ENCODE measurements around the gene NFIA. TPM values are rescaled to one million over a fixed set of nuclear protein-coding genes. Genes with fewer than 3 reads are reported as not detected.

NFIA gene
- total and polyA plus RNA-seq, 2 of the 13 experiments (the other 11 are each of a cell fraction or from before 2014, with no cell fraction given) = 14.7 to 28.5 TPM

DNA sequence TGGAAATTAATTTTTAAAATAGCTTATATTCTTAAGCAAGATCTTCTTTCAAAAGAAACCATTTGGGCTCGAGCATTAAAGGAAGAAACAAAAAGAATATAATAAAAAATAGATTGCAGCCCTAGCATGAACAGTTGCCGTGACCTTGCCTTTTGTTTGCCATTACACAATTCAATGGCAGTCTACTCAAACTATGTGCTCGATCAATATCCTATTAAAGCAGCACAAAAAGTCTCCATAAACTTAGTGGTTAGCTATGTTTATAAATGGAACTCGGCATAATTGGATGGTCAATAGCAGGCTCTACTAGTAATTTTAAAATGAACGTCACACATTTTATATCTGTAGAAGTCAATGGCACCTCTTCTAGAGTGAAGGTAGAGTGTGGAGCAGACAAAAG is 256.5 kb downstream of the NFIA start (continued):
- no peak for TF ChIP-seq ZNF296 (CRISPR knock-in tag; conservative IDR thresholded peaks at IDR 0.05)
- TF ChIP-seq, protein P1, sequence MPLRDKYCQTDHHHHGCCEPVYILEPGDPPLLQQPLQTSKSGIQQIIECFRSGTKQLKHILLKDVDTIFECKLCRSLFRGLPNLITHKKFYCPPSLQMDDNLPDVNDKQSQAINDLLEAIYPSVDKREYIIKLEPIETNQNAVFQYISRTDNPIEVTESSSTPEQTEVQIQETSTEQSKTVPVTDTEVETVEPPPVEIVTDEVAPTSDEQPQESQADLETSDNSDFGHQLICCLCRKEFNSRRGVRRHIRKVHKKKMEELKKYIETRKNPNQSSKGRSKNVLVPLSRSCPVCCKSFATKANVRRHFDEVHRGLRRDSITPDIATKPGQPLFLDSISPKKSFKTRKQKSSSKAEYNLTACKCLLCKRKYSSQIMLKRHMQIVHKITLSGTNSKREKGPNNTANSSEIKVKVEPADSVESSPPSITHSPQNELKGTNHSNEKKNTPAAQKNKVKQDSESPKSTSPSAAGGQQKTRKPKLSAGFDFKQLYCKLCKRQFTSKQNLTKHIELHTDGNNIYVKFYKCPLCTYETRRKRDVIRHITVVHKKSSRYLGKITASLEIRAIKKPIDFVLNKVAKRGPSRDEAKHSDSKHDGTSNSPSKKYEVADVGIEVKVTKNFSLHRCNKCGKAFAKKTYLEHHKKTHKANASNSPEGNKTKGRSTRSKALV (CRISPR knock-in tag; IDR thresholded peaks at IDR 0.05) = no peak
- TF ChIP-seq, protein P2, sequence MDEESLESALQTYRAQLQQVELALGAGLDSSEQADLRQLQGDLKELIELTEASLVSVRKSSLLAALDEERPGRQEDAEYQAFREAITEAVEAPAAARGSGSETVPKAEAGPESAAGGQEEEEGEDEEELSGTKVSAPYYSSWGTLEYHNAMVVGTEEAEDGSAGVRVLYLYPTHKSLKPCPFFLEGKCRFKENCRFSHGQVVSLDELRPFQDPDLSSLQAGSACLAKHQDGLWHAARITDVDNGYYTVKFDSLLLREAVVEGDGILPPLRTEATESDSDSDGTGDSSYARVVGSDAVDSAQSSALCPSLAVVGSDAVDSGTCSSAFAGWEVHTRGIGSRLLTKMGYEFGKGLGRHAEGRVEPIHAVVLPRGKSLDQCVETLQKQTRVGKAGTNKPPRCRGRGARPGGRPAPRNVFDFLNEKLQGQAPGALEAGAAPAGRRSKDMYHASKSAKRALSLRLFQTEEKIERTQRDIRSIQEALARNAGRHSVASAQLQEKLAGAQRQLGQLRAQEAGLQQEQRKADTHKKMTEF (CRISPR knock-in tag; IDR thresholded peaks at IDR 0.05) = peak; percentile 63; the same call in 1 of the 2 replicates
- no peak for TF ChIP-seq TCF12 (IDR thresholded peaks at IDR 0.05)
- no peak for TF ChIP-seq TCF12 (CRISPR knock-in tag; IDR thresholded peaks at IDR 0.05)
- no peak for TF ChIP-seq ZNF446 (CRISPR knock-in tag; IDR thresholded peaks at IDR 0.05)
- TF ChIP-seq SOX13 (IDR thresholded peaks at IDR 0.05) = peak; percentile 76
- peak in 1 of 2 experiments; percentile 94; a peak in 2 of 4 replicates for TF ChIP-seq SOX13 (CRISPR knock-in tag; conservative IDR thresholded peaks at IDR 0.05 in 1 of 2, IDR thresholded peaks at IDR 0.05 in 1 of 2)
- no peak for TF ChIP-seq ZNF441 (CRISPR knock-in tag; IDR thresholded peaks at IDR 0.05; ENCODE audit: borderline replicate concordance)
- TF ChIP-seq PCBP2 (optimal IDR thresholded peaks at IDR 0.05; ENCODE audit: low read depth, low read length, poor library complexity, severe bottlenecking) = no peak
- no peak for TF ChIP-seq ZKSCAN1 (IDR thresholded peaks at IDR 0.05; ENCODE audit: low read length)
- no peak for TF ChIP-seq EHMT2 (IDR thresholded peaks at IDR 0.05; ENCODE audit: borderline replicate concordance, low read depth, low read length)
- TF ChIP-seq, protein P3, sequence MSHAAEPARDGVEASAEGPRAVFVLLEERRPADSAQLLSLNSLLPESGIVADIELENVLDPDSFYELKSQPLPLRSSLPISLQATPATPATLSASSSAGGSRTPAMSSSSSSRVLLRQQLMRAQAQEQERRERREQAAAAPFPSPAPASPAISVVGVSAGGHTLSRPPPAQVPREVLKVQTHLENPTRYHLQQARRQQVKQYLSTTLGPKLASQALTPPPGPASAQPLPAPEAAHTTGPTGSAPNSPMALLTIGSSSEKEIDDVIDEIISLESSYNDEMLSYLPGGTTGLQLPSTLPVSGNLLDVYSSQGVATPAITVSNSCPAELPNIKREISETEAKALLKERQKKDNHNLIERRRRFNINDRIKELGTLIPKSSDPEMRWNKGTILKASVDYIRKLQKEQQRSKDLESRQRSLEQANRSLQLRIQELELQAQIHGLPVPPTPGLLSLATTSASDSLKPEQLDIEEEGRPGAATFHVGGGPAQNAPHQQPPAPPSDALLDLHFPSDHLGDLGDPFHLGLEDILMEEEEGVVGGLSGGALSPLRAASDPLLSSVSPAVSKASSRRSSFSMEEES (CRISPR knock-in tag; IDR thresholded peaks at IDR 0.05) = 0 out of 2 replicates have a peak, but pooled peaks have one; percentile 29
- TF ChIP-seq, protein P4, sequence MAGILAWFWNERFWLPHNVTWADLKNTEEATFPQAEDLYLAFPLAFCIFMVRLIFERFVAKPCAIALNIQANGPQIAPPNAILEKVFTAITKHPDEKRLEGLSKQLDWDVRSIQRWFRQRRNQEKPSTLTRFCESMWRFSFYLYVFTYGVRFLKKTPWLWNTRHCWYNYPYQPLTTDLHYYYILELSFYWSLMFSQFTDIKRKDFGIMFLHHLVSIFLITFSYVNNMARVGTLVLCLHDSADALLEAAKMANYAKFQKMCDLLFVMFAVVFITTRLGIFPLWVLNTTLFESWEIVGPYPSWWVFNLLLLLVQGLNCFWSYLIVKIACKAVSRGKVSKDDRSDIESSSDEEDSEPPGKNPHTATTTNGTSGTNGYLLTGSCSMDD (CRISPR knock-in tag; IDR thresholded peaks at IDR 0.05) = no peak
- TF ChIP-seq JUN (CRISPR knock-in tag; IDR thresholded peaks at IDR 0.05) = no peak
- no peak for TF ChIP-seq ZNF530 (CRISPR knock-in tag; IDR thresholded peaks at IDR 0.05; ENCODE audit: low read depth)
- TF ChIP-seq ZNF891 (CRISPR knock-in tag; IDR thresholded peaks at IDR 0.05) = no peak
- TF ChIP-seq ZNF850 (CRISPR knock-in tag; conservative IDR thresholded peaks at IDR 0.05) = no peak
- no peak for TF ChIP-seq KDM3A (CRISPR knock-in tag; IDR thresholded peaks at IDR 0.05; ENCODE audit: low read depth)
- TF ChIP-seq CBX5 (CRISPR knock-in tag; IDR thresholded peaks at IDR 0.05; ENCODE audit: borderline replicate concordance) = no peak
- peak; percentile 98 for TF ChIP-seq MIXL1 (CRISPR knock-in tag; IDR thresholded peaks at IDR 0.05)
- TF ChIP-seq TAF15 (IDR thresholded peaks at IDR 0.05; ENCODE audit: low read depth, low read length, poor library complexity, severe bottlenecking) = no peak
- TF ChIP-seq, protein P5, sequence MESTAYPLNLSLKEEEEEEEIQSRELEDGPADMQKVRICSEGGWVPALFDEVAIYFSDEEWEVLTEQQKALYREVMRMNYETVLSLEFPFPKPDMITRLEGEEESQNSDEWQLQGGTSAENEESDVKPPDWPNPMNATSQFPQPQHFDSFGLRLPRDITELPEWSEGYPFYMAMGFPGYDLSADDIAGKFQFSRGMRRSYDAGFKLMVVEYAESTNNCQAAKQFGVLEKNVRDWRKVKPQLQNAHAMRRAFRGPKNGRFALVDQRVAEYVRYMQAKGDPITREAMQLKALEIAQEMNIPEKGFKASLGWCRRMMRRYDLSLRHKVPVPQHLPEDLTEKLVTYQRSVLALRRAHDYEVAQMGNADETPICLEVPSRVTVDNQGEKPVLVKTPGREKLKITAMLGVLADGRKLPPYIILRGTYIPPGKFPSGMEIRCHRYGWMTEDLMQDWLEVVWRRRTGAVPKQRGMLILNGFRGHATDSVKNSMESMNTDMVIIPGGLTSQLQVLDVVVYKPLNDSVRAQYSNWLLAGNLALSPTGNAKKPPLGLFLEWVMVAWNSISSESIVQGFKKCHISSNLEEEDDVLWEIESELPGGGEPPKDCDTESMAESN (CRISPR knock-in tag; conservative IDR thresholded peaks at IDR 0.05) = no peak
- TF ChIP-seq RNF2 (conservative IDR thresholded peaks at IDR 0.05; ENCODE audit: low read depth) = no peak
- TF ChIP-seq ZEB1 (IDR thresholded peaks at IDR 0.05; ENCODE audit: insufficient replicate concordance, low read depth) = no peak
